Measurements from ENCODE around the gene TMEM134.

DNA sequence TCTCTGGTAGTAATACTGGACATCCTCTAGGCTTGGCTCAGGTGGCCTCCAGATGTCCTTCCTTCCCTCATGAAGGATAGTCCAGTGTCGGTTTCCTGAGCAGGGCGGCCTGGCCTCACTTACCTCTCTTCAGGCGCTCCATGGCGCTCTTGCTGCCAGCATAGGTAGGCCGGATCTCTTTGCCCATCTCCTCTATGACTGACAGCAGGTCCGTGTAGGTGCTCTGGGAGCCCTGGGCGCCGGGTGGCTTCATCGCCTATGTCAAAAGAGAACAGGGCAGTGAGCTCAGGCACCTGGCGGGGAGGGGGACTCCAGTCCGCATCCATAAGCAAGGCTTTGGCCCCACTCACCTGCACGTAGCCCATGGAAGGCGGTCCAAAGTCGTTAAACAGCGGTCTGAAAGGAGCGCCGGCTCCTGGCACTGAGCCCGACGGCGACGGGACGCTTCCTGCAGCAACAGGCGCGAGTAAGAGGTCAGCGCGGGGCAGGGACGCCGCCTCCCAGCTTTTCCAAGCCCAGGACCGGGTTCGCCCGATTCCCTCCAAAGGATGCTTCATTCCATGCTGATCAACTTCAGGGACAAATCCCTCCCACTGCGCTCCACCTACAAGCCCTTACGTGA, 38.3 kb upstream of the TMEM134 start:
- TF ChIP-seq CBX3 (IDR thresholded peaks at IDR 0.05; ENCODE audit: borderline replicate concordance in 1 of 2, low read length in 2 of 2) (no peak), MAFF (IDR thresholded peaks at IDR 0.05; ENCODE audit: low read length) (no peak), HNRNPUL1 (IDR thresholded peaks at IDR 0.05; ENCODE audit: low read length) (no peak), ZBED1 (IDR thresholded peaks at IDR 0.05) (0 out of 2 replicates have a peak, but pooled peaks have one; percentile 1), NFIC (IDR thresholded peaks at IDR 0.05) (peak; percentile 91)
- TF ChIP-seq, protein P1, sequence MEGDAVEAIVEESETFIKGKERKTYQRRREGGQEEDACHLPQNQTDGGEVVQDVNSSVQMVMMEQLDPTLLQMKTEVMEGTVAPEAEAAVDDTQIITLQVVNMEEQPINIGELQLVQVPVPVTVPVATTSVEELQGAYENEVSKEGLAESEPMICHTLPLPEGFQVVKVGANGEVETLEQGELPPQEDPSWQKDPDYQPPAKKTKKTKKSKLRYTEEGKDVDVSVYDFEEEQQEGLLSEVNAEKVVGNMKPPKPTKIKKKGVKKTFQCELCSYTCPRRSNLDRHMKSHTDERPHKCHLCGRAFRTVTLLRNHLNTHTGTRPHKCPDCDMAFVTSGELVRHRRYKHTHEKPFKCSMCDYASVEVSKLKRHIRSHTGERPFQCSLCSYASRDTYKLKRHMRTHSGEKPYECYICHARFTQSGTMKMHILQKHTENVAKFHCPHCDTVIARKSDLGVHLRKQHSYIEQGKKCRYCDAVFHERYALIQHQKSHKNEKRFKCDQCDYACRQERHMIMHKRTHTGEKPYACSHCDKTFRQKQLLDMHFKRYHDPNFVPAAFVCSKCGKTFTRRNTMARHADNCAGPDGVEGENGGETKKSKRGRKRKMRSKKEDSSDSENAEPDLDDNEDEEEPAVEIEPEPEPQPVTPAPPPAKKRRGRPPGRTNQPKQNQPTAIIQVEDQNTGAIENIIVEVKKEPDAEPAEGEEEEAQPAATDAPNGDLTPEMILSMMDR (IDR thresholded peaks at IDR 0.05 in 2 of 3, conservative IDR thresholded peaks at IDR 0.05 in 1 of 3; ENCODE audit: insufficient read depth in 2 of 3, low read depth in 1 of 3, low read length in 3 of 3): no peak

Data from K562 (cell line).